ENCODE data around the gene DCTN1. TPM values are rescaled to one million over a fixed set of nuclear protein-coding genes. Genes with fewer than 3 reads are reported as not detected.

The DCTN1 gene
- total RNA-seq, 1 donor from 2014 or later, result 100 TPM

- Histone ChIP-seq H3K4me2 (no peak overlapping the region), H3K27me3 (no peaks in the 10 kb centered on the region), H3K79me2 (ENCODE audit: low read depth) (no peaks in the 10 kb centered on the region), H3F3A (ENCODE audit: low read depth) (no peaks in the 10 kb centered on the region), H3K36me3 (no peaks in the 10 kb centered on the region), H2AFZ (replicated peaks) (no peak overlapping the region), H3K4me3 (no peak overlapping the region), H4K20me1 (ENCODE audit: low read depth) (no peaks in the 10 kb centered on the region), H3K9ac (no peak overlapping the region), H3K9me3 (ENCODE audit: low read depth) (no peaks in the 10 kb centered on the region), H3K4me1 (no peaks in the 10 kb centered on the region), H3K27ac (no peak overlapping the region)
- Mint-ChIP-seq H3K27me3 (ENCODE audit: insufficient read depth, low read depth) (peaks cover 6% of the 10 kb centered on the region), H3K9me3 (no peaks in the 10 kb centered on the region), H3K27ac (no peak overlapping the region), H3K4me1 (no peaks in the 10 kb centered on the region), H3K4me3 (no peak overlapping the region), H3K36me3 (no peaks in the 10 kb centered on the region)
- TF ChIP-seq CTCF (IDR thresholded peaks at IDR 0.05) (no peak), EZH2 (IDR thresholded peaks at IDR 0.05) (no peak), EZH2phosphoT487 (IDR thresholded peaks at IDR 0.05) (no peak)
- DNase-seq (ENCODE audit: low spot score), result no peak
These were observed 21.8 kb upstream of the DCTN1 start for GRCh38 chr2:74401891-74402290.

- Histone ChIP-seq H3K9me3 (ENCODE audit: low read depth) (no peaks in the 10 kb centered on the region), H2AFZ (replicated peaks) (peak overlapping the region; percentile 93)
These were observed 19.7 kb upstream of the DCTN1 start for GRCh38 chr2:74399785-74400184.

GRCh38 chr2:74396149-74396548 lies 16.0 kb upstream of the DCTN1 start:
- Mint-ChIP-seq H3K36me3 (no peaks in the 10 kb centered on the region), H3K9me3 (no peaks in the 10 kb centered on the region), H3K4me1 (peaks cover 1% of the 10 kb centered on the region), H3K27me3 (ENCODE audit: insufficient read depth, low read depth) (peaks cover 5% of the 10 kb centered on the region), H3K4me3 (no peak overlapping the region), H3K27ac (no peak overlapping the region)
- no peaks in the 10 kb centered on the region for H3K36me3 ChIP-seq
- no peak overlapping the region for H3K9ac ChIP-seq
- H3K4me2 ChIP-seq, result no peak overlapping the region
- H3K4me1 ChIP-seq, result no peaks in the 10 kb centered on the region
- no peaks in the 10 kb centered on the region for H3K9me3 ChIP-seq (ENCODE audit: low read depth)
- TF ChIP-seq CTCF (IDR thresholded peaks at IDR 0.05) (no peak), EZH2 (IDR thresholded peaks at IDR 0.05) (no peak), EZH2phosphoT487 (IDR thresholded peaks at IDR 0.05) (no peak)
- H3K27me3 ChIP-seq, result no peaks in the 10 kb centered on the region
- DNase-seq (ENCODE audit: low spot score), result no peak
- H3K27ac ChIP-seq, result no peak overlapping the region
- no peak overlapping the region for H3K4me3 ChIP-seq
- peaks cover 4% of the 10 kb centered on the region for H3K79me2 ChIP-seq (ENCODE audit: low read depth)
- no peak overlapping the region for H2AFZ ChIP-seq (replicated peaks)
- peaks cover 3% of the 10 kb centered on the region for H3F3A ChIP-seq (ENCODE audit: low read depth)
- no peaks in the 10 kb centered on the region for H4K20me1 ChIP-seq (ENCODE audit: low read depth)

More at GRCh38 chr2:74399785-74400184, 19.7 kb upstream of the DCTN1 start:
- H3K79me2 ChIP-seq (ENCODE audit: low read depth), result no peaks in the 10 kb centered on the region
- H3F3A ChIP-seq (ENCODE audit: low read depth), result no peaks in the 10 kb centered on the region
- TF ChIP-seq CTCF (IDR thresholded peaks at IDR 0.05) (peak; percentile 67), EZH2phosphoT487 (IDR thresholded peaks at IDR 0.05) (no peak)
- no peaks in the 10 kb centered on the region for H3K27me3 ChIP-seq
- H3K36me3 Mint-ChIP-seq, result no peaks in the 10 kb centered on the region
- no peak overlapping the region for H3K4me3 Mint-ChIP-seq
- H3K36me3 ChIP-seq, result no peaks in the 10 kb centered on the region
- no peak overlapping the region for H3K27ac ChIP-seq
- DNase-seq (ENCODE audit: low spot score), result peak; percentile 45
- H3K4me2 ChIP-seq, result no peak overlapping the region
- no peak overlapping the region for H3K27ac Mint-ChIP-seq
- no peaks in the 10 kb centered on the region for H3K4me1 ChIP-seq
- H4K20me1 ChIP-seq (ENCODE audit: low read depth), result no peaks in the 10 kb centered on the region
- peaks cover 8% of the 10 kb centered on the region for H3K27me3 Mint-ChIP-seq (ENCODE audit: insufficient read depth, low read depth)
- no peaks in the 10 kb centered on the region for H3K4me1 Mint-ChIP-seq
- H3K9me3 Mint-ChIP-seq, result no peaks in the 10 kb centered on the region
- H3K4me3 ChIP-seq, result no peak overlapping the region
- H3K9ac ChIP-seq, result no peak overlapping the region
